WI38 (cell line): ENCODE measurements around the gene KAT7.
A peak's percentile ranks its signal among the peaks of the same experiment; 100 is the strongest.
"Not testable (repeated sequence)": the region's sequence is repeated elsewhere in the genome, so short reads cannot be mapped to it uniquely, and the experiment has no call there.

Experiments
- H3K4me3 ChIP-seq: 2 replicates; pipeline ENCODE4 v1.5.1; 2011; ENCODE audit warnings: low read depth, mild to moderate bottlenecking, control low read depth, low read length
- CTCF ChIP-seq: IDR thresholded peaks from 2 replicates; pipeline ENCODE4 v1.5.1; 2012; ENCODE audit warnings: low read depth, mild to moderate bottlenecking, control low read depth, low read length

Gene KAT7

DNA sequence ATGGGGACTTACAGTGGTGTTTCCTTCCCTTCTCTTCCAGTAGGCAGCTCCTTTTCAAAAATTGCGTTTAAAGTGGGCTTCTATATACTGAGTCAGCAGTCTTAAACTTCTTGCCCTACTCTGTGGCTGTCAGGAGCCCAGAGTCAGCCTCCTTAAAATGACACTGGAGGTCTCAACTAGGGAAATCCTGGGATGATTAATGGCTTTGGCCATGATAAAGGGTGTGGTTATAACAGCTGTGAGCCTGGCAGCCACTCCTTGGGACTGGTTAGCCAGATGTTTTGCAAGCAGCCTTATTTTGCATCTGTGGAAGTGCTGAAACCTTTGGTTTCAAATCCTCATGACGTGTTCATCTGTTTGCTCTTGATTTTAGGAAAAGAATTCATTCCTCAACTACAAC is 34.3 kb downstream of the KAT7 start:
- no peak for TF ChIP-seq CTCF
- no peak overlapping the region for H3K4me3 ChIP-seq

DNA sequence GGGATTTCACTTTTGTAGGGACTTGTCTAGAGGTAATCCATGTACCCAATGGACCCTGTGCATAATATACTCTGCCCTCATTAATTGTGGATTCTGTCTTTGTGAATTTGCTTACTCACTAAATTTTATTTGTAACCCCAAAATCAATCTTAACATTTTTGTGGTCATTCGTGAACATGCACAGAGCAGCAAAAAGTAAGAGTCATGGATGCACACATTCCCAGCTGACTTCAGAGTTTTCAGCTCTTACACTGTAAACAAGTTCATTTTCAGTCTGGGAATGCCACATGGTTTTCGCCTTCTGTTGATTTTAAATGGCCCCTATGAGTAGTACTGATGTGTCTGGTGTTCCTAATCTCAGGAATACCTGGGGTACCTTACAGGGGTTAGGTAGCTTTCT is 35.1 kb downstream of the KAT7 start:
- 0 out of 2 replicates have a peak overlapping the region, but pooled peaks have one; percentile 9 for H3K4me3 ChIP-seq
- TF ChIP-seq CTCF = no peak

DNA sequence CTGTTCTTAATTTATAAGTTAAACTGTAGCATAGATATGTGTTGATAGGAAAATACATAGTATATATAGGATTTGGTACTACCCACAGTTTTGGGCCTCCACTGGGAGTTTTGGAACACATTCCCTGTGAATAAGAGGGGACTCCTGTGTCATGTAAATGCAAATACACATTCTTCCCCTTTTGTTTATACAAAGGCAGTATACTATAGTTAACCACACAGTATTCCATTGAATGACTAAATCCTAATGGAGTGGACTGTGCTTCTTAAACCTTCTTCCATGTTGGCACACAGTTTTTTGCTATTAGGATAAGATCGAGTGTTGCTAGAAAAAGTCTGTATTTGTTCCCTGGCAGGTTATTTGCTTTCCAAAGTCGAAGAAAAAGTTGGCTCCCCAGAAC is 37.2 kb downstream of the KAT7 start:
- no peak for TF ChIP-seq CTCF
- H3K4me3 ChIP-seq = no peak overlapping the region

GRCh38 chr17:49828325-49828724 is 39.8 kb downstream of the KAT7 start:
- not testable (repeated sequence) for H3K4me3 ChIP-seq

- TF ChIP-seq CTCF = no peak
- no peak overlapping the region for H3K4me3 ChIP-seq
Observed at GRCh38 chr17:49829026-49829425, 40.5 kb downstream of the KAT7 start.

GRCh38 chr17:49830605-49831004 is 42.1 kb downstream of the KAT7 start:
- no peak for TF ChIP-seq CTCF

DNA sequence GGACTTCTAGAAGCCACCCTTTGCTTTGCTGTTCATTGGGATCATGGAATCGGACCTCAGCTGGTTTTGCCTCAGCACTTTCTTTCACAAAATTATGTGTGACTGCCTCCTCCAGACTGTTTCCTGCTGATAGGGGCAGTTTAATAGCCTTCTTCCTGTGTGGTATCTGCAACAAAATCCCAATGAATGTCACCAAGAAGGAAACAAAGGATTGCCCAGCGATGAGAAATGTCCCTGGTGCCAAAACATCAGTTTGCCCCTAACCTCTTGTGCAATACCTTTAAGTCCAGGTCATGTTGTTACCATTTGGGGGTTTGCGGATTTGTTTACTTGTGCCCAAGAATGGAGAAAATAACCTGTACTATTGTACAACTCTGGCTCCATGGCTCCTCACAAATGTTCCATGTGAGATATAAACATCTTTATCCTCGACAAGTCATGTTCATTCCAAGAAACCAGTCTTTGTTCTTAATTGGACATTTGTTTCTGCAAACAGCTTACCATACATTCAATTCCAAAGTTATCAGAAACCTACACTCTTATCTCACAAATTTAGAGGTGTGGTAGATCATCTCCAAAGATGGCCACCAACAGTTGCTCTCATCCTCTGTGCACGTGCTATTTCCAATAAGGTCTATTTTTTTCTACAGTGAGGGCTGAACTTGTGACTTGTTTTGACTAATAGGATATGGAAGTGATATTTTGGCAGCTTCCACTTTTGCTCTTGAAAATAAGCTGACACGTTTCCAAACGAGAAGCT is 44.5 kb downstream of the KAT7 start:
- H3K4me3 ChIP-seq = no peak overlapping the region
- no peak for TF ChIP-seq CTCF

More at GRCh38 chr17:49830605-49831004, 42.1 kb downstream of the KAT7 start:
- H3K4me3 ChIP-seq = no peak overlapping the region
